CD14-positive monocyte (primary cell): ENCODE data around the gene YJU2. TPM values are rescaled to one million over a fixed set of nuclear protein-coding genes. Genes with fewer than 3 reads are reported as not detected.

Source experiments
- DNase-seq, 3 donors: peaks; one replicate each; pipeline ENCODE4 v3.0.0-alpha.2; 2011 to 2022
- H2AFZ ChIP-seq: 2 replicates; pipeline ENCODE4 v1.6.0; 2012; ENCODE audit warnings: mild to moderate bottlenecking, low read depth, low read length, inconsistent platforms; ENCODE audit not compliant: insufficient read depth, poor library complexity, severe bottlenecking
- H3K27ac ChIP-seq, 2 donors: 1 replicate in 1 of 2; 2 replicates in 1 of 2; pipeline ENCODE4 v1.5.1; 2012 to 2013; ENCODE audit warnings: low read length in 2 of 2, control low read depth in 1 of 2, inconsistent platforms in 1 of 2, low read depth in 1 of 2, mild to moderate bottlenecking in 1 of 2
- H3K27me3 ChIP-seq, 2 donors: one replicate each; pipeline versions ENCODE4 v1.6.0 to v1.6.1; 2011 to 2013; ENCODE audit warnings: low read length in 2 of 2; ENCODE audit not compliant: control insufficient read depth in 2 of 2, insufficient read depth in 2 of 2
- H3K36me3 ChIP-seq, 2 donors: replicated peaks in 1 of 2; 1 replicate in 1 of 2; 2 replicates in 1 of 2; pipeline versions ENCODE4 v1.5.1 to v1.6.1; 2012 to 2013; ENCODE audit warnings: low read length in 2 of 2, control low read depth in 1 of 2, inconsistent platforms in 1 of 2, mild to moderate bottlenecking in 1 of 2; ENCODE audit not compliant: insufficient read depth in 2 of 2, control insufficient read depth in 1 of 2
- H3K4me1 ChIP-seq, 2 donors: 1 replicate in 1 of 2; 2 replicates in 1 of 2; pipeline versions ENCODE4 v1.5.1 to v1.6.1; 2012 to 2013; ENCODE audit warnings: low read length in 2 of 2, control low read depth in 1 of 2, inconsistent platforms in 1 of 2, mild to moderate bottlenecking in 1 of 2, moderate library complexity in 1 of 2; ENCODE audit not compliant: insufficient read depth in 2 of 2, control insufficient read depth in 1 of 2
- H3K4me2 ChIP-seq: replicated peaks from 2 replicates; pipeline ENCODE3; 2012; ENCODE audit warnings: low read length, moderate library complexity, mild to moderate bottlenecking; ENCODE audit not compliant: poor library complexity, severe bottlenecking; ENCODE audit errors: extremely low read depth
- H3K4me3 ChIP-seq, 3 experiments: fragments of 200-600 bp in 1 of 3; sonication (generic) in 1 of 3; replicated peaks in 1 of 3; 1 replicate in 2 of 3; 2 replicates in 1 of 3; pipeline ENCODE4 v1.5.1; 2011 to 2013; ENCODE audit warnings: low read length in 3 of 3, mild to moderate bottlenecking in 3 of 3, control low read depth in 2 of 3, low read depth in 2 of 3, inconsistent platforms in 1 of 3, moderate library complexity in 1 of 3
- H3K79me2 ChIP-seq: 2 replicates; pipeline ENCODE4 v1.6.0; 2012; ENCODE audit warnings: mild to moderate bottlenecking, control low read depth, inconsistent platforms, low read length, moderate library complexity; ENCODE audit not compliant: insufficient read depth
- H3K9ac ChIP-seq: 2 replicates; pipeline ENCODE4 v1.6.0; 2017; ENCODE audit warnings: low read length, mild to moderate bottlenecking; ENCODE audit not compliant: insufficient read depth, poor library complexity, severe bottlenecking
- H3K9me3 ChIP-seq, 2 donors: replicated peaks in 1 of 2; 1 replicate in 1 of 2; 2 replicates in 1 of 2; pipeline versions ENCODE4 v1.5.1 to v1.6.1; 2012 to 2013; ENCODE audit warnings: low read length in 2 of 2, control low read depth in 1 of 2; ENCODE audit not compliant: control insufficient read depth in 1 of 2, insufficient read depth in 1 of 2
- H4K20me1 ChIP-seq: 2 replicates; pipeline ENCODE4 v1.6.0; 2012; ENCODE audit warnings: mild to moderate bottlenecking, low read length, control low read depth, moderate library complexity; ENCODE audit not compliant: insufficient read depth
- H3K27ac Mint-ChIP-seq, 7 donors: one replicate each; pipeline ENCODE4 v1.8.0; 2020; ENCODE audit warnings: mild to moderate bottlenecking in 7 of 7, mixed read lengths in 7 of 7, moderate library complexity in 6 of 7, inconsistent platforms in 2 of 7
- H3K27me3 Mint-ChIP-seq, 3 donors: one replicate each; pipeline ENCODE4 v1.8.0; 2021 to 2022; ENCODE audit warnings: low read depth in 3 of 3, mild to moderate bottlenecking in 3 of 3, mixed read lengths in 3 of 3, moderate library complexity in 3 of 3, inconsistent platforms in 1 of 3
- H3K36me3 Mint-ChIP-seq, 2 donors: one replicate each; pipeline ENCODE4 v1.8.0; 2020; ENCODE audit warnings: mixed read lengths in 2 of 2, inconsistent platforms in 1 of 2, mild to moderate bottlenecking in 1 of 2
- H3K4me1 Mint-ChIP-seq: one replicate; pipeline ENCODE4 v1.8.0; 2020; ENCODE audit warnings: mild to moderate bottlenecking, mixed read lengths
- H3K4me3 Mint-ChIP-seq, 2 donors: one replicate each; pipeline ENCODE4 v1.8.0; 2020; ENCODE audit warnings: mild to moderate bottlenecking in 2 of 2, mixed read lengths in 2 of 2, moderate library complexity in 1 of 2
- H3K9me3 Mint-ChIP-seq, 7 donors: one replicate each; pipeline ENCODE4 v1.8.0; 2020 to 2022; ENCODE audit warnings: mixed read lengths in 7 of 7, mild to moderate bottlenecking in 6 of 7, moderate library complexity in 6 of 7, inconsistent platforms in 2 of 7
- CTCF ChIP-seq: fragments of 200-600 bp; IDR thresholded peaks from one replicate; pipeline ENCODE4 v1.8.0; 2022; ENCODE audit warnings: antibody characterized with exemption, mild to moderate bottlenecking
- WGBS: methylation state at CpG from one replicate; pipeline ENCODE4 v1.1.5; 2013; ENCODE audit warnings: missing lambda C conversion rate; ENCODE audit not compliant: insufficient coverage; 5-methylcytosine and 5-hydroxymethylcytosine counted together
- intact Hi-C, 2 donors: fragments of 100-400 bp; cut with micrococcal nuclease; formaldehyde crosslinking; loops; one replicate each; pipeline versions ENCODE4 v1.15.0 to v1.15.1; 2023
- polyA plus RNA-seq, 3 donors: library from polyadenylated mRNA; depleted of rRNA in 1 of 3; unstranded in 2 of 3; stranded (reverse) in 1 of 3; fragments of 300-500 nt in 2 of 3; fragments of >200 nt in 1 of 3; fragmentation: Illumina TruSeq in 2 of 3; gene quantifications; 1 replicate in 2 of 3; 2 replicates in 1 of 3; pipeline ENCODE4 v1.2.3, GENCODE V29; 2012 to 2021

The YJU2 gene
- polyA plus RNA-seq, 3 donors: 8.6 to 19.3 (median 13.4) TPM

DNA sequence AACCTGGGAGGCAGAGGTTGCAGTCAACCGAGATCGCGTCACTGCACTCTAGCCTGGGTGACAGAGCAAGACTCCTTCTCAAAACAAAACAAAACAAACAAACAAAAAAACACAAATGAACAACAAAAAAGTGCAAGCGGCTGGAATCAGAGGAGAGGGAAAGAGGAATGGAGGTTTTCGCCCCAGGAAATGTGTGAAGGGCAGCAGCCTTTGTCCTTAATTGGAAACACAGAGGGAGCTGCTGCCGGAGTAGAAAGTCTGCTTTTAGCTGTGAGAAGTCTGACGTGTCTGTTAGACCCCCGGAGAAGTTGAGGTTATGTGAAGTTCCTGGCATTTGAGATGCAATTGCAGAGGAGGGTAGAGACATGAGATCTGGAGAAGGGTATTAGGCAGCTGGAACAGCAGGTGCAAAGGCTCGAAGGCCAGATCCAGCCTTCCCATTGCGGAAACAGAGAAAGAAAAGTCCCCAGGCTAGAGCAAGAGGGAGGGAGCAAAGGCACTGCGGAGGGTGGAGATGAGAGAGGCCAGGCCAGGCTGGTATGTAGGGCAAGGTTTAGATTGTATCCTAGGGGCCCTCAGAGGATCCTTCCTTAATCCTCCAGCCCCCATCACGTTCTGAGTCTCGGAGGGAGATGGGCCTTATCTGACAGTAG is 54.8 kb downstream of the YJU2 start:
- Histone ChIP-seq H3K27me3 (no peaks in the 10 kb centered on the region), H2AFZ (peak overlapping the region; percentile 64), H3K4me2 (no peak overlapping the region), H3K79me2 (no peaks in the 10 kb centered on the region), H3K4me1 (peaks cover 0 to 4% of the 10 kb centered on the region in 2 donors), H3K27ac (no peak overlapping the region), H3K9ac (no peak overlapping the region), H3K36me3 (no peaks in the 10 kb centered on the region), H3K4me3 (no peak overlapping the region), H3K9me3 (no peaks in the 10 kb centered on the region), H4K20me1 (no peaks in the 10 kb centered on the region)
- no peak overlapping the region for H3K4me3 Mint-ChIP-seq
- no peak for TF ChIP-seq CTCF
- H3K27ac Mint-ChIP-seq: peak overlapping the region in 1 of 7 donors; percentile 23
- no peak for DNase-seq
- intact Hi-C loops: no loop called here
- H3K36me3 Mint-ChIP-seq: no peaks in the 10 kb centered on the region
- H3K9me3 Mint-ChIP-seq: peaks cover 0 to 2% (median 0%) of the 10 kb centered on the region in 7 donors
- H3K27me3 Mint-ChIP-seq: peaks cover 3 to 8% (median 6%) of the 10 kb centered on the region in 3 donors
- 18% methylated on average over 7 of the region's 13 CpGs for WGBS
- peaks cover 12% of the 10 kb centered on the region for H3K4me1 Mint-ChIP-seq

- no peaks in the 10 kb centered on the region for H3K36me3 ChIP-seq
- H3K4me1 ChIP-seq: peaks cover 0 to 4% of the 10 kb centered on the region in 2 donors
- H2AFZ ChIP-seq: peak within 1 kb of the TSS; percentile 64
- WGBS: 8% methylated on average over 8 of the region's 8 CpGs
- peaks cover 0 to 2% (median 0%) of the 10 kb centered on the region in 7 donors for H3K9me3 Mint-ChIP-seq
- no peaks in the 10 kb centered on the region for H3K27me3 ChIP-seq
- H3K27ac ChIP-seq: no peak within 1 kb of the TSS
- DNase-seq: no peak
- H3K9ac ChIP-seq: no peak within 1 kb of the TSS
- H3K4me3 Mint-ChIP-seq: peak within 1 kb of the TSS in 1 of 2 donors; percentile 9
- no peak within 1 kb of the TSS for H3K4me3 ChIP-seq
- no peaks in the 10 kb centered on the region for H4K20me1 ChIP-seq
- peak within 1 kb of the TSS in 1 of 7 donors; percentile 23 for H3K27ac Mint-ChIP-seq
- H3K36me3 Mint-ChIP-seq: no peaks in the 10 kb centered on the region
- TF ChIP-seq CTCF: no peak
- no peaks in the 10 kb centered on the region for H3K9me3 ChIP-seq
- peaks cover 12% of the 10 kb centered on the region for H3K4me1 Mint-ChIP-seq
- no peak within 1 kb of the TSS for H3K4me2 ChIP-seq
- peaks cover 3 to 8% (median 6%) of the 10 kb centered on the region in 3 donors for H3K27me3 Mint-ChIP-seq
- intact Hi-C loops: no loop called here
- no peaks in the 10 kb centered on the region for H3K79me2 ChIP-seq
Measured at GRCh38 chr19:4302243-4302640, 55.4 kb downstream of the YJU2 start, which contains the start of gene TMIGD2. Gene TMIGD2 (minus strand): TSS chr19:4302389. CDS start chr19:4302385, 4 bp downstream.
